ENCODE results near the gene BCAS3.

BCAS3 gene

GRCh38 chr17:61334673-61335072 lies 657.0 kb downstream of the BCAS3 start:
- TF ChIP-seq CREB1 (IDR thresholded peaks at IDR 0.05; ENCODE audit: low read depth) (no peak), NFIC (IDR thresholded peaks at IDR 0.05) (no peak), TEAD4 (IDR thresholded peaks at IDR 0.05) (no peak), RAD21 (IDR thresholded peaks at IDR 0.05; ENCODE audit: low read depth) (no peak), MAX (IDR thresholded peaks at IDR 0.05) (no peak), FOXM1 (IDR thresholded peaks at IDR 0.05; ENCODE audit: borderline replicate concordance, low read depth) (no peak), REST (IDR thresholded peaks at IDR 0.05; ENCODE audit: low read depth) (no peak), ZBTB7A (IDR thresholded peaks at IDR 0.05; ENCODE audit: low read depth) (no peak), EGR1 (IDR thresholded peaks at IDR 0.05) (no peak), CEBPB (IDR thresholded peaks at IDR 0.05) (no peak)

- TF ChIP-seq TCF12 (IDR thresholded peaks at IDR 0.05; ENCODE audit: low read depth) = no peak
- TF ChIP-seq TEAD4 (IDR thresholded peaks at IDR 0.05) = no peak
- TF ChIP-seq ZBTB7A (IDR thresholded peaks at IDR 0.05; ENCODE audit: low read depth) = no peak
- no peak for TF ChIP-seq REST (IDR thresholded peaks at IDR 0.05; ENCODE audit: low read depth)
- TF ChIP-seq FOXM1 (IDR thresholded peaks at IDR 0.05; ENCODE audit: borderline replicate concordance, low read depth) = no peak
- TF ChIP-seq MAX (IDR thresholded peaks at IDR 0.05) = no peak
- TF ChIP-seq RAD21 (IDR thresholded peaks at IDR 0.05; ENCODE audit: low read depth) = no peak
- TF ChIP-seq, protein P1, sequence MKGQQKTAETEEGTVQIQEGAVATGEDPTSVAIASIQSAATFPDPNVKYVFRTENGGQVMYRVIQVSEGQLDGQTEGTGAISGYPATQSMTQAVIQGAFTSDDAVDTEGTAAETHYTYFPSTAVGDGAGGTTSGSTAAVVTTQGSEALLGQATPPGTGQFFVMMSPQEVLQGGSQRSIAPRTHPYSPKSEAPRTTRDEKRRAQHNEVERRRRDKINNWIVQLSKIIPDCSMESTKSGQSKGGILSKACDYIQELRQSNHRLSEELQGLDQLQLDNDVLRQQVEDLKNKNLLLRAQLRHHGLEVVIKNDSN (IDR thresholded peaks at IDR 0.05) = no peak
- no peak for TF ChIP-seq CREB1 (IDR thresholded peaks at IDR 0.05; ENCODE audit: low read depth)
- TF ChIP-seq EGR1 (IDR thresholded peaks at IDR 0.05) = no peak
- no peak for TF ChIP-seq YY1 (IDR thresholded peaks at IDR 0.05; ENCODE audit: low read depth)
- TF ChIP-seq NFIC (IDR thresholded peaks at IDR 0.05) = no peak
- no peak for TF ChIP-seq TAF1 (IDR thresholded peaks at IDR 0.05; ENCODE audit: low read depth)
- TF ChIP-seq CEBPB (IDR thresholded peaks at IDR 0.05) = no peak
- no peak for TF ChIP-seq EP300 (IDR thresholded peaks at IDR 0.05; ENCODE audit: borderline replicate concordance)
Observed at GRCh38 chr17:61335105-61335844, 657.6 kb downstream of the BCAS3 start.

GRCh38 chr17:61335845-61336655 lies 658.4 kb downstream of the BCAS3 start:
- TF ChIP-seq CREB1 (IDR thresholded peaks at IDR 0.05; ENCODE audit: low read depth) = no peak
- no peak for TF ChIP-seq FOXM1 (IDR thresholded peaks at IDR 0.05; ENCODE audit: borderline replicate concordance, low read depth)
- TF ChIP-seq TEAD4 (IDR thresholded peaks at IDR 0.05) = no peak
- TF ChIP-seq EGR1 (IDR thresholded peaks at IDR 0.05) = no peak
- TF ChIP-seq, protein P1 (IDR thresholded peaks at IDR 0.05) = no peak

DNA sequence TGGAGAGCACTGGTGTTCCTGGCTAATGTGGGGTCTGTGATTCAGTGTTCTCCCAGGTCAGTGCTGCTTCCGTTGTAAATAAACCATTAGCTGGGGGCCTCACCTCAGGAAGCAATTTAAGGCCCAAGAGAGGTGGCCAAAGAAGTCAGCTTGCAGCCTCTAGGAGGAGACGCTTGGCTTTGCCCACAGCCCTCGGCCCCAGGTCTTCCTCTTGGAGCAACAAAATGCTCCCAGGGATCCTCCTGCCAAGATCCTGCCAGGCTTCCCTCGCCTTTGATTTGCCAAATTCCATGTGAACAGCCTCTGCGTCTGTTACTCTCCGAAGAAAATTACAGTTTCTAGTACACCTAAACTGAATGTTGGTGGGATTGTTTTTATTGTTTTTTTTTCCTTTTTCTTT lies 659.6 kb downstream of the BCAS3 start:
- no peak for TF ChIP-seq ZBTB7A (IDR thresholded peaks at IDR 0.05; ENCODE audit: low read depth)
- TF ChIP-seq CEBPB (IDR thresholded peaks at IDR 0.05) = no peak
- TF ChIP-seq REST (IDR thresholded peaks at IDR 0.05; ENCODE audit: low read depth) = no peak
- no peak for TF ChIP-seq RAD21 (IDR thresholded peaks at IDR 0.05; ENCODE audit: low read depth)
- no peak for TF ChIP-seq EGR1 (IDR thresholded peaks at IDR 0.05)
- no peak for TF ChIP-seq TEAD4 (IDR thresholded peaks at IDR 0.05)
- no peak for TF ChIP-seq YY1 (IDR thresholded peaks at IDR 0.05; ENCODE audit: low read depth)
- TF ChIP-seq FOXM1 (IDR thresholded peaks at IDR 0.05; ENCODE audit: borderline replicate concordance, low read depth) = no peak
- TF ChIP-seq TAF1 (IDR thresholded peaks at IDR 0.05; ENCODE audit: low read depth) = no peak
- no peak for TF ChIP-seq MAX (IDR thresholded peaks at IDR 0.05)
- no peak for TF ChIP-seq NFIC (IDR thresholded peaks at IDR 0.05)
- no peak for TF ChIP-seq TCF12 (IDR thresholded peaks at IDR 0.05; ENCODE audit: low read depth)

Measured in Ishikawa (cell line).